MCF 10A (cell line): ENCODE results near the gene ARL3. TPM values are rescaled to one million over a fixed set of nuclear protein-coding genes. Genes with fewer than 3 reads are reported as not detected.

ENCODE experiments used
- BruUV-seq: library from RNA; stranded (reverse); fragments of 400-500 nt; replicated peaks from 2 replicates; lab custom pipeline; 2021; lab: Mats Ljungman, UMichigan
- CTCF ChIA-PET: fragments of 300-600 bp; sonication (Branson Sonifier 250); formaldehyde crosslinking; extraction: SDS; loops from one replicate; lab custom pipeline; 2021; ENCODE audit warnings: antibody characterized with exemption, inconsistent platforms; lab: Yijun Ruan, JAX
- POLR2A ChIA-PET: fragments of 300-600, 350-650 bp; sonication (Branson Sonifier 250); formaldehyde crosslinking; extraction: SDS; loops from one replicate; lab custom pipeline; 2020; ENCODE audit warnings: antibody characterized with exemption, inconsistent platforms; lab: Yijun Ruan, JAX
- DNase-seq: peaks from one replicate; pipeline ENCODE4 v3.0.0-alpha.2; 2018; ENCODE audit not compliant: unreplicated experiment
- H3K27ac Mint-ChIP-seq: one replicate; pipeline ENCODE4 v1.8.0; 2022; ENCODE audit warnings: mild to moderate bottlenecking, low read depth, mixed read lengths; ENCODE audit not compliant: unreplicated experiment
- H3K27me3 Mint-ChIP-seq: one replicate; pipeline ENCODE4 v1.8.0; 2022; ENCODE audit warnings: mixed read lengths; ENCODE audit not compliant: insufficient read depth, unreplicated experiment
- H3K36me3 Mint-ChIP-seq: one replicate; pipeline ENCODE4 v1.8.0; 2022; ENCODE audit warnings: mild to moderate bottlenecking, moderate library complexity, mixed read lengths; ENCODE audit not compliant: insufficient read depth, unreplicated experiment
- H3K4me1 Mint-ChIP-seq: one replicate; pipeline ENCODE4 v1.8.0; 2022; ENCODE audit warnings: mixed read lengths; ENCODE audit not compliant: insufficient read depth, unreplicated experiment
- H3K4me3 Mint-ChIP-seq: one replicate; pipeline ENCODE4 v1.8.0; 2022; ENCODE audit warnings: mild to moderate bottlenecking, moderate library complexity, mixed read lengths; ENCODE audit not compliant: unreplicated experiment
- H3K9me3 Mint-ChIP-seq: one replicate; pipeline ENCODE4 v1.8.0; 2022; ENCODE audit warnings: mixed read lengths; ENCODE audit not compliant: unreplicated experiment
- intact Hi-C: fragments of 100-400 bp; cut with micrococcal nuclease; formaldehyde crosslinking; loops from 2 replicates; pipeline ENCODE4 v1.14.1; 2022
- total RNA-seq: library from RNA; stranded (reverse); gene quantifications from 2 replicates; pipeline ENCODE4 v1.2.3, GENCODE V29; 2022
- TF ChIP-seq, protein P1 (sequence below): fragments of 200-600 bp; IDR thresholded peaks from one replicate; pipeline ENCODE4 v1.8.0; 2022; ENCODE audit warnings: antibody characterized with exemption, mild to moderate bottlenecking; ENCODE audit not compliant: unreplicated experiment

Gene ARL3
- total RNA-seq, 1 experiment from 2014 or later: 6.8 TPM

DNA sequence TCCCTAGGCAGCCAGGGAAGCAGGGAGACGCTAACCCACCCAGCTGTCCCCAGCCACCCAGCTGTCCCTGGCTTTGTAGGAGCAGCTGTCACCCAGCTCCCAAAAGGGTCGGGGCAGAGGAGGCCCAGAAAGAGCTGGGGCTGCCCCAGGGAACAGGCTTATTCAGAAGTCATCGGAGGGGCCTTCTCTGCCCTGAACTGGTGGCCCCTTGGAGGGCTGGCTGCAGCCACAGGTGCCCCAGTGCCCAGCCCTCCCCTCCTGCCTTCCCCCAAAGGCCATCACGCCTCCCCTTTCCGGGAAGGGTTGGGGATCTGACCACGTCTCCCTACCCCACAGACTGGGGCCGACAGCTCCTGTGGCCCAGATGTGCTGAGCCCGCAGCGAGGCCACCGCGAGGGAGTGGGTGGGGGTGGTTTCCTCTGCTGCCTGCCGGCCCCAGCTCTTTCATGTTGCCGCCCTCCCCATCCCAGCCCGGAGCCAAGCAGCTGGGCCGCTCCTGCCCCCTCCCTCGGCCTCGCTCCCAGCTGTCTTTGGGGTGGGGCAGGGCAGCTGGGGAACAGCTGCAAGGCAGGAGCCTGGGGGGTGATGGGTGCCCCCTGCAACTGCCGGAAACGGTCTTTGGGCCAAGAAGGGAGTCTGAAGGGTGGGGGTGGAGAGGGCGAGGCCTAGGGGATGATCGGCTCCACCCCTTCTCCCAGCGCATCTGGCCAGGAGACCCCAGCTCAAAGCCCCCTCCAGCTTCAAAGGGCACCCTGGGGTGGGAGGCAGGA is 53.1 kb downstream of the ARL3 start:
- no peak overlapping the region for H3K4me3 Mint-ChIP-seq
- intact Hi-C loops: no loop called here
- no TSS peak for BruUV-seq
- no peak for DNase-seq
- H3K36me3 Mint-ChIP-seq: peaks cover 27% of the 10 kb centered on the region
- H3K9me3 Mint-ChIP-seq: no peaks in the 10 kb centered on the region
- POLR2A ChIA-PET: interaction anchor here (0.6 to 1.3 kb wide), 4 partner anchors 13 to 121 kb away, joined by 3 to 5 read pairs (median 4); no protein-coding TSS in a partner anchor
- H3K27ac Mint-ChIP-seq: no peak overlapping the region
- TF ChIP-seq, protein P1, sequence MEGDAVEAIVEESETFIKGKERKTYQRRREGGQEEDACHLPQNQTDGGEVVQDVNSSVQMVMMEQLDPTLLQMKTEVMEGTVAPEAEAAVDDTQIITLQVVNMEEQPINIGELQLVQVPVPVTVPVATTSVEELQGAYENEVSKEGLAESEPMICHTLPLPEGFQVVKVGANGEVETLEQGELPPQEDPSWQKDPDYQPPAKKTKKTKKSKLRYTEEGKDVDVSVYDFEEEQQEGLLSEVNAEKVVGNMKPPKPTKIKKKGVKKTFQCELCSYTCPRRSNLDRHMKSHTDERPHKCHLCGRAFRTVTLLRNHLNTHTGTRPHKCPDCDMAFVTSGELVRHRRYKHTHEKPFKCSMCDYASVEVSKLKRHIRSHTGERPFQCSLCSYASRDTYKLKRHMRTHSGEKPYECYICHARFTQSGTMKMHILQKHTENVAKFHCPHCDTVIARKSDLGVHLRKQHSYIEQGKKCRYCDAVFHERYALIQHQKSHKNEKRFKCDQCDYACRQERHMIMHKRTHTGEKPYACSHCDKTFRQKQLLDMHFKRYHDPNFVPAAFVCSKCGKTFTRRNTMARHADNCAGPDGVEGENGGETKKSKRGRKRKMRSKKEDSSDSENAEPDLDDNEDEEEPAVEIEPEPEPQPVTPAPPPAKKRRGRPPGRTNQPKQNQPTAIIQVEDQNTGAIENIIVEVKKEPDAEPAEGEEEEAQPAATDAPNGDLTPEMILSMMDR: no peak
- CTCF ChIA-PET: no interaction called here
- H3K27me3 Mint-ChIP-seq: no peaks in the 10 kb centered on the region
- H3K4me1 Mint-ChIP-seq: no peaks in the 10 kb centered on the region

DNA sequence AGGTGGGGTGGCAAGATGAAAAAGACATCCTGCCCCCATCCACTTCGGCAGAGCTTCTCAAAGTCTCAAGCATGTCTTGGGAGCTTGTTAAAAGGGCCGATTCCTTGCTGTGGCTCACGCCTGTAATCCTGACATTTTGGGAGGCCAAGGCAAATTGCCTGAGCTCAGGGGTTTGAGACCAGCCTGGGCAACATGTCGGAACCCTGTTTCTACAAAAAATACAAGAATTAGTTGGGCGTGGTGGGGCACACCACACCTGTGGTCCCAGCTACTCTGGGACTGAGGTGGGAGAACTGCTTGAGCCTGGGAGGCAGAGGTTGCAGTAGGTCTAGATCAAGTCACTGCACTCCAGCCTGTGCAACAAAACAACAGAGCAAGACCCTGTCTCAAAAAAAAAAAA is 55.4 kb downstream of the ARL3 start:
- no peak for DNase-seq
- Mint-ChIP-seq H3K9me3 (no peaks in the 10 kb centered on the region), H3K4me1 (peaks cover 7% of the 10 kb centered on the region), H3K4me3 (no peak overlapping the region), H3K27me3 (no peaks in the 10 kb centered on the region), H3K36me3 (peaks cover 41% of the 10 kb centered on the region), H3K27ac (no peak overlapping the region)
- CTCF ChIA-PET: interaction anchor here (0.6 kb wide), 2 partner anchors 20 to 127 kb away, joined by 3 read pairs; no protein-coding TSS in a partner anchor
- no TSS peak for BruUV-seq
- POLR2A ChIA-PET: interaction anchor here (1.1 to 1.9 kb wide), 2 partner anchors 11 to 13 kb away, joined by 6 to 14 read pairs; no protein-coding TSS in a partner anchor
- intact Hi-C loops: no loop called here
- TF ChIP-seq, protein P1: no peak

DNA sequence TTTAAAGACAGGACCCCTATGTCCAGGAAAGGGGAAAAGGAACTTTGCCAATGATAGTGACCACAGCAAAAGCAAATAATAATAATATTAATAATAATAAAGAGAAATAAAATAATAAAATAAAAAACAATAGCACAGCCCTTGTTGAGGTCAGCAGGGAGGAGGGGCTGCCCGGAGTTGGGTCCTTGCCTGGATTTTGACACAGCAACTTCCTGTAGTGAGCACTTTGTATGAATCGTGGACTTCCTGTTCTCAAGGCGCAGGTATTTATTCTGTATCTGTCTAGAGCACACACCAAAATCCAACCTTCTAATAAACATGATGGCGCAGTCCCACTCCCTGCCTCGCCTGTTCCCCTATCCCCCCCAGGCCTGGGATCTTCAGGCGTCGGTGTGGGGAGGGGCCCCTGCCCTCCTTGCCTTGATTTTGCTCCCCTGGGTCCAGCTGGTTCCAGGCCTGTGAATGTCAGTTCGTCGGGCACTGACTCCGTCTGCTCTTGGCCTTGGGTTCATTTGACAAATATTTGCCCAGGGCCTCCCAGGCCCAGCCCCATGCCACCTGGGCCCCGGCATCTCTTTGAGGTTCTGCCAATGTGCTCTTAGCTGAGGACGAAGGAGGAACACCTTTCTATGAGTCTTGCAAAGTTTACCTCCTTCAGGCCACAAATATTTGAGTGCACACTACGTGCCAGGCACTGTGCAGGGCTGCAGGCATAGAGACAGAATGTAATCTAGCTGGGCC is 56.0 kb downstream of the ARL3 start:
- intact Hi-C loops: no loop called here
- ChIA-PET POLR2A (interaction anchor here (0.6 to 1.9 kb wide), 3 partner anchors 12 to 17 kb away, joined by 3 to 14 read pairs (median 6); no protein-coding TSS in a partner anchor), CTCF (interaction anchor here (0.6 to 0.8 kb wide), 4 partner anchors 20 to 127 kb away, joined by 3 read pairs; no protein-coding TSS in a partner anchor)
- TF ChIP-seq, protein P1: no peak
- H3K36me3 Mint-ChIP-seq: peaks cover 46% of the 10 kb centered on the region
- H3K27ac Mint-ChIP-seq: no peak overlapping the region
- H3K4me1 Mint-ChIP-seq: peaks cover 10% of the 10 kb centered on the region
- no TSS peak for BruUV-seq
- no peaks in the 10 kb centered on the region for H3K9me3 Mint-ChIP-seq
- H3K27me3 Mint-ChIP-seq: no peaks in the 10 kb centered on the region
- no peak for DNase-seq
- H3K4me3 Mint-ChIP-seq: no peak overlapping the region

DNA sequence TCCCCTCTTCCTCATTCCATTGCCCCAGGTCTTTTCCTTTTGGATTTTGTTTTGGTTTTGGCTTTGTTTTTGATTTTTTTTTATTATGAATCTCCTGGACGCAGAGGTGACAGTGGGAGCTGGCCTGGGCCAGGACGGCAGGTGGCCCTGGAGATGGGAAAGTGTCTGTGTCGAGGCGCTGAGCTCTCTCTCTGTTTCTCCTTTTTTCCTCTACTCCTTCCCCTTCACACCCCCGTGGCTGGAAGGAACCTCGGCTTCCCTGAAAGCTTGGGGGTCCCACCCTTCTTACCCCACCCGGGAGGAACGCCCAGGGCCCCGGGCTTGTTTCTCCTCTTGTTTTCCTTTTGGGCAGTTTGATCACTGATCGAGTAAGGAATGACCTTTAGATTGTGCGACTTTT is 56.7 kb downstream of the ARL3 start:
- ChIA-PET POLR2A (interaction anchor here (0.6 to 1.9 kb wide), 2 partner anchors 12 to 17 kb away, joined by 3 to 14 read pairs; no protein-coding TSS in a partner anchor), CTCF (interaction anchor here (0.8 kb wide), 1 partner anchor 21 kb away, joined by 3 read pairs; no protein-coding TSS in a partner anchor)
- intact Hi-C loops: no loop called here
- no peaks in the 10 kb centered on the region for H3K9me3 Mint-ChIP-seq
- TF ChIP-seq, protein P1: no peak
- no TSS peak for BruUV-seq
- no peak for DNase-seq
- no peaks in the 10 kb centered on the region for H3K27me3 Mint-ChIP-seq
- peaks cover 13% of the 10 kb centered on the region for H3K4me1 Mint-ChIP-seq
- H3K4me3 Mint-ChIP-seq: no peak overlapping the region
- peaks cover 53% of the 10 kb centered on the region for H3K36me3 Mint-ChIP-seq
- no peak overlapping the region for H3K27ac Mint-ChIP-seq
